ENCODE results near the gene NME3.
A peak's percentile ranks its signal among the peaks of the same experiment; 100 is the strongest.

Gene NME3

GRCh38 chr16:1768061-1768766 lies 3.1 kb downstream of the NME3 start:
- DNase-seq = no peak

GRCh38 chr16:1767116-1767994 lies 4.0 kb downstream of the NME3 start:
- no peak for DNase-seq

- no peak for DNase-seq
Observed at GRCh38 chr16:1766701-1767100, 4.6 kb downstream of the NME3 start.

- DNase-seq = no peak
Observed at GRCh38 chr16:1766231-1766630, 5.1 kb downstream of the NME3 start.

- no peak for DNase-seq
Observed at GRCh38 chr16:1765826-1766225, 5.5 kb downstream of the NME3 start.

GRCh38 chr16:1764971-1765370 lies 6.4 kb downstream of the NME3 start:
- no peak for DNase-seq

GRCh38 chr16:1763521-1764511 lies 7.5 kb downstream of the NME3 start:
- peak; percentile 52 for DNase-seq

- no peak for DNase-seq
Observed at GRCh38 chr16:1762879-1763520, 8.3 kb downstream of the NME3 start.

GRCh38 chr16:1762196-1762878 lies 9.0 kb downstream of the NME3 start:
- no peak for DNase-seq

- DNase-seq = no peak
Observed at GRCh38 chr16:1761751-1762150, 9.6 kb downstream of the NME3 start.

- no peak for DNase-seq
Observed at GRCh38 chr16:1760911-1761310, 10.4 kb downstream of the NME3 start.

- no peak for DNase-seq
Observed at GRCh38 chr16:1759511-1759910, 11.8 kb downstream of the NME3 start.

GRCh38 chr16:1758923-1759322 lies 12.4 kb downstream of the NME3 start:
- DNase-seq = no peak

- no peak for DNase-seq
Observed at GRCh38 chr16:1757714-1758461, 13.5 kb downstream of the NME3 start.

GRCh38 chr16:1754204-1754603 lies 17.1 kb downstream of the NME3 start:
- DNase-seq = no peak

- DNase-seq = no peak
Observed at GRCh38 chr16:1752853-1753252, 18.5 kb downstream of the NME3 start.

GRCh38 chr16:1751946-1752345 lies 19.4 kb downstream of the NME3 start:
- no peak for DNase-seq

- no peak for DNase-seq
Observed at GRCh38 chr16:1749152-1750117, 21.9 kb downstream of the NME3 start.

GRCh38 chr16:1747934-1748333 lies 23.4 kb downstream of the NME3 start:
- no peak for DNase-seq

GRCh38 chr16:1746693-1747195 lies 24.6 kb downstream of the NME3 start:
- no peak for DNase-seq

Measured in fibroblast of upper back skin (primary cell).